Endothelial cell of umbilical vein (primary cell): Measurements from ENCODE around the gene UIMC1. TPM values are rescaled to one million over a fixed set of nuclear protein-coding genes. Genes with fewer than 3 reads are reported as not detected.

Source experiments
- BruUV-seq: library from RNA; stranded (reverse); fragments of 400-500 nt; replicated peaks from 2 replicates; lab custom pipeline; 2021; lab: Mats Ljungman, UMichigan
- CTCF ChIA-PET: fragments of 300-600, 350-600 bp; sonication (Branson Sonifier 250); formaldehyde crosslinking; loops from one replicate; lab custom pipeline; 2021; ENCODE audit warnings: antibody characterized with exemption, inconsistent platforms; lab: Charles Lee
- POLR2A ChIA-PET: fragments of 300-600, 350-600 bp; sonication (Branson Sonifier 250); formaldehyde crosslinking; loops from one replicate; lab custom pipeline; 2021; ENCODE audit warnings: antibody characterized with exemption, inconsistent platforms; lab: Charles Lee
- DNase-seq: peaks from one replicate; pipeline ENCODE4 v3.0.0-alpha.2; 2011; ENCODE audit warnings: low read depth, low spot score
- FAIRE-seq: peaks from 2 replicates; lab custom pipeline; 2011; peaks lifted over from hg19 to GRCh38; lab: Jason Lieb, UNC
- H2AFZ ChIP-seq: 2 replicates; pipeline ENCODE4 v1.6.0; 2012; ENCODE audit warnings: low read depth, low read length, control low read depth, inconsistent platforms
- H3K27ac ChIP-seq: 2 replicates; pipeline ENCODE4 v1.5.1; 2011; ENCODE audit warnings: low read depth, mild to moderate bottlenecking, control low read depth, low read length, moderate library complexity; ENCODE audit not compliant: insufficient read depth
- H3K27me3 ChIP-seq, 2 experiments: 2 replicates each; pipeline versions ENCODE4 v1.6.0 to v1.6.1; 2011; ENCODE audit warnings: low read length in 2 of 2, mixed read lengths in 1 of 2; ENCODE audit not compliant: control insufficient read depth in 2 of 2, insufficient read depth in 2 of 2
- H3K36me3 ChIP-seq, 2 experiments: 2 replicates in 1 of 2; 3 replicates in 1 of 2; pipeline ENCODE4 v1.5.1; 2011; ENCODE audit warnings: low read length in 2 of 2, mild to moderate bottlenecking in 1 of 2, moderate library complexity in 1 of 2; ENCODE audit not compliant: control insufficient read depth in 2 of 2, insufficient read depth in 2 of 2; ENCODE audit errors: extremely low read depth in 1 of 2
- H3K4me1 ChIP-seq: 3 replicates; pipeline ENCODE4 v1.5.1; 2011; ENCODE audit warnings: mild to moderate bottlenecking, low read length; ENCODE audit not compliant: control insufficient read depth, insufficient read depth; ENCODE audit errors: extremely low read depth
- H3K4me2 ChIP-seq: 2 replicates; pipeline ENCODE4 v1.6.1; 2011; ENCODE audit warnings: low read length, control low read depth, mixed read lengths; ENCODE audit not compliant: insufficient read depth
- H3K4me3 ChIP-seq, 3 experiments: fragments of 200-600 bp in 1 of 3; sonication (generic), shearing (Covaris generic) in 1 of 3; replicated peaks in 1 of 3; 2 replicates each; pipeline ENCODE4 v1.5.1; 2011 to 2016; ENCODE audit warnings: control low read depth in 3 of 3, low read length in 3 of 3, mild to moderate bottlenecking in 2 of 3, inconsistent platforms in 1 of 3, low read depth in 1 of 3, moderate library complexity in 1 of 3; ENCODE audit not compliant: insufficient read depth in 1 of 3
- H3K79me2 ChIP-seq: 2 replicates; pipeline ENCODE4 v1.6.0; 2012; ENCODE audit warnings: low read length, inconsistent platforms; ENCODE audit not compliant: control insufficient read depth, insufficient read depth
- H3K9ac ChIP-seq: replicated peaks from 2 replicates; pipeline ENCODE3; 2011; ENCODE audit warnings: low read length, control low read depth; ENCODE audit not compliant: insufficient read depth; ENCODE audit errors: extremely low read depth
- H3K9me1 ChIP-seq: replicated peaks from 3 replicates; pipeline ENCODE4 v1.6.0; 2011; ENCODE audit warnings: mild to moderate bottlenecking, low read length; ENCODE audit not compliant: control insufficient read depth, insufficient read depth; ENCODE audit errors: extremely low read depth
- H3K9me3 ChIP-seq: replicated peaks from 2 replicates; pipeline ENCODE4 v1.5.1; 2012; ENCODE audit warnings: low read length, inconsistent platforms; ENCODE audit not compliant: control insufficient read depth, insufficient read depth
- H4K20me1 ChIP-seq: replicated peaks from 2 replicates; pipeline ENCODE3; 2011; ENCODE audit warnings: mild to moderate bottlenecking, low read length; ENCODE audit not compliant: control insufficient read depth, insufficient read depth; ENCODE audit errors: extremely low read depth
- EZH2 ChIP-seq: IDR thresholded peaks from 2 replicates; pipeline ENCODE4 v1.6.1; 2012; ENCODE audit warnings: borderline replicate concordance, low read depth, mild to moderate bottlenecking, moderate library complexity, low read length, inconsistent platforms; ENCODE audit not compliant: severe bottlenecking
- FOS ChIP-seq: IDR thresholded peaks from 2 replicates; pipeline ENCODE4 v1.6.1; 2011; ENCODE audit warnings: mild to moderate bottlenecking, low read length, moderate library complexity, borderline replicate concordance; ENCODE audit not compliant: insufficient read depth
- GATA2 ChIP-seq: IDR thresholded peaks from 2 replicates; pipeline ENCODE4 v1.7.0; 2011; ENCODE audit warnings: low read depth, mild to moderate bottlenecking, moderate library complexity, mixed read lengths, low read length; ENCODE audit not compliant: insufficient read length, insufficient read depth
- JUN ChIP-seq: IDR thresholded peaks from 2 replicates; pipeline ENCODE4 v1.6.1; 2011; ENCODE audit warnings: borderline replicate concordance, low read depth; ENCODE audit not compliant: insufficient read length, insufficient read depth
- MAX ChIP-seq: IDR thresholded peaks from 2 replicates; pipeline ENCODE4 v1.6.1; 2011; ENCODE audit not compliant: insufficient read depth, insufficient read length
- MYC ChIP-seq: IDR thresholded peaks from one replicate; pipeline ENCODE4 v1.6.1; 2011; ENCODE audit warnings: mild to moderate bottlenecking, low read depth, low read length
- POLR2A ChIP-seq: IDR thresholded peaks from 2 replicates; pipeline ENCODE4 v1.6.1; 2012; ENCODE audit warnings: low read depth, mild to moderate bottlenecking, control low read depth, low read length
- POLR2AphosphoS5 ChIP-seq: IDR thresholded peaks from 2 replicates; pipeline ENCODE4 v1.6.1; 2012; ENCODE audit warnings: low read depth, mild to moderate bottlenecking, control low read depth, low read length, moderate library complexity; ENCODE audit not compliant: insufficient read depth
- dilution Hi-C: fragments of 300-500 bp; cut with MboI; formaldehyde crosslinking; loops from one replicate; pipeline ENCODE4 v1.15.0; 2019; ENCODE audit warnings: low sequenced_read_pairs; ENCODE audit not compliant: extremely low pct_ligation_motif_present
- intact Hi-C: fragments of 100-400 bp; cut with micrococcal nuclease; formaldehyde crosslinking; loops from one replicate; pipeline ENCODE4 v1.10.0; 2022
- polyA plus RNA-seq, 4 experiments: library from polyadenylated mRNA; depleted of rRNA in 3 of 4; stranded (reverse) in 3 of 4; unstranded in 1 of 4; fragments of >200 nt; gene quantifications; 2 replicates each; pipeline versions ENCODE4 v1.2.1 to v1.2.3, GENCODE V29; 2011 to 2012; ENCODE audit warnings: missing spikeins in 1 of 4
- total RNA-seq: library from RNA; stranded (reverse); gene quantifications from 2 replicates; pipeline ENCODE4 v1.2.3, GENCODE V29; 2021
- TF ChIP-seq, protein P1 (sequence below), 2 donors: IDR thresholded peaks; 1 replicate in 1 of 2; 2 replicates in 1 of 2; pipeline ENCODE4 v1.5.1; 2011; ENCODE audit warnings: low read length in 2 of 2, mild to moderate bottlenecking in 2 of 2, moderate library complexity in 2 of 2, control low read depth in 1 of 2, inconsistent platforms in 1 of 2, low read depth in 1 of 2; ENCODE audit not compliant: insufficient read depth in 1 of 2; ENCODE audit errors: extremely low read depth in 1 of 2

UIMC1 gene
- total and polyA plus RNA-seq, 2 donors (not counting 3 experiments of a cell fraction or from before 2014, with no cell fraction given) = 17.2 to 60.1 TPM

DNA sequence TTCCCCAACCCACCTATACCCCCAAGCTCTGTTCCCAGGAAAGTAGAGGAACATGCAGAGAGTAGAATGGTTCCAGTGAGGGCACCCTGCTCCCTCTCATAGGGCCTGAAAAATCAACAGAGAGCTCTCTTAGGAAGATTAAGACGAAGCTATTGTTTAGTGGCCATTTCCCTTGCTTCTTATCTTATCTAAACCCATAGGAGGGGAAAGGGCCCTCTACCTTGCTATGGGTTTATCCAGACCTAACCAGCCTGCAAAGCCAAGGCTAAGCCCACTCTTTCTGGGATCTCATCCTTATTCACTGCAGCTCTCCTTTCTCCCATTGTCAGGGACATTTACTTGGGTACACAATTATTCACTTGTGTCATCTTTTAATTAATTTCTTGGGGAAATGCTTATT, 68.1 kb downstream of the UIMC1 start:
- Histone ChIP-seq H3K27ac (no peak overlapping the region), H3K27me3 (no peaks in the 10 kb centered on the region), H3K79me2 (no peaks in the 10 kb centered on the region), H3K9me1 (no peaks in the 10 kb centered on the region), H3K9ac (no peak overlapping the region), H3K4me2 (no peak overlapping the region), H3K36me3 (peaks cover 13 to 20% of the 10 kb centered on the region in 2 experiments), H3K4me3 (no peak overlapping the region), H3K4me1 (no peaks in the 10 kb centered on the region), H2AFZ (no peak overlapping the region), H4K20me1 (no peaks in the 10 kb centered on the region), H3K9me3 (no peaks in the 10 kb centered on the region)
- no TSS peak for BruUV-seq
- FAIRE-seq (no peak), DNase-seq (no peak)
- ChIA-PET POLR2A (interaction anchor here (0.7 kb wide), 2 partner anchors 45 to 1038 kb away, joined by 5 to 15 read pairs; no protein-coding TSS in a partner anchor), CTCF (interaction anchor here (0.6 to 1.0 kb wide), 3 partner anchors 10 to 1206 kb away, joined by 3 read pairs; no protein-coding TSS in a partner anchor)
- dilution Hi-C loops = no loop called here
- TF ChIP-seq JUN = no peak
- TF ChIP-seq EZH2 = no peak
- intact Hi-C loops = no loop called here

DNA sequence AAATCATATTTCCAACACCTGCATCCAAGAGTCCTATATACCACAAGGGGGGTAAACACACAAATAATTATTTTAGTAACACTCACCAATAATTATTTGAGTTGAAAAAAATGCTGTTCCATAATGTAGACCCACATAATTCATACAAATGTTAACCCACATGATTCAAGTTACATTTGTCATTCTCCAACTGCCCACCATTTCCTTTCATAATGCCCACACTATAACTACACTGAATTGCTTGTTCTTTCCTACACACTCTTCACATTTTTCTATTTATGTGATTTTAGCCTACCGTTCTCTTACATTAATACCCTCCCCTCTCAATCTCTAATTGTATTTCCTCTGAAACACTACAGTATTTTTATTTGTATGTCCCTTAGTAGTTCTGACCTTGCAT, 71.6 kb downstream of the UIMC1 start:
- intact Hi-C loops (no loop called here), dilution Hi-C loops (no loop called here)
- no peaks in the 10 kb centered on the region for H4K20me1 ChIP-seq
- no peaks in the 10 kb centered on the region for H3K4me1 ChIP-seq
- ChIA-PET CTCF (no interaction called here), POLR2A (no interaction called here)
- no peak overlapping the region for H3K4me2 ChIP-seq
- no peak for FAIRE-seq
- H3K27me3 ChIP-seq = no peaks in the 10 kb centered on the region
- H3K79me2 ChIP-seq = no peaks in the 10 kb centered on the region
- peaks cover 5 to 25% of the 10 kb centered on the region in 2 experiments for H3K36me3 ChIP-seq
- no peak overlapping the region for H3K27ac ChIP-seq
- TF ChIP-seq, protein P1, sequence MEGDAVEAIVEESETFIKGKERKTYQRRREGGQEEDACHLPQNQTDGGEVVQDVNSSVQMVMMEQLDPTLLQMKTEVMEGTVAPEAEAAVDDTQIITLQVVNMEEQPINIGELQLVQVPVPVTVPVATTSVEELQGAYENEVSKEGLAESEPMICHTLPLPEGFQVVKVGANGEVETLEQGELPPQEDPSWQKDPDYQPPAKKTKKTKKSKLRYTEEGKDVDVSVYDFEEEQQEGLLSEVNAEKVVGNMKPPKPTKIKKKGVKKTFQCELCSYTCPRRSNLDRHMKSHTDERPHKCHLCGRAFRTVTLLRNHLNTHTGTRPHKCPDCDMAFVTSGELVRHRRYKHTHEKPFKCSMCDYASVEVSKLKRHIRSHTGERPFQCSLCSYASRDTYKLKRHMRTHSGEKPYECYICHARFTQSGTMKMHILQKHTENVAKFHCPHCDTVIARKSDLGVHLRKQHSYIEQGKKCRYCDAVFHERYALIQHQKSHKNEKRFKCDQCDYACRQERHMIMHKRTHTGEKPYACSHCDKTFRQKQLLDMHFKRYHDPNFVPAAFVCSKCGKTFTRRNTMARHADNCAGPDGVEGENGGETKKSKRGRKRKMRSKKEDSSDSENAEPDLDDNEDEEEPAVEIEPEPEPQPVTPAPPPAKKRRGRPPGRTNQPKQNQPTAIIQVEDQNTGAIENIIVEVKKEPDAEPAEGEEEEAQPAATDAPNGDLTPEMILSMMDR (IDR thresholded peaks at IDR 0.05; ENCODE audit: extremely low read depth in 1 of 2, insufficient read depth in 1 of 2, low read depth in 1 of 2, low read length in 2 of 2) = no peak
- TF ChIP-seq POLR2AphosphoS5 = no peak
- TF ChIP-seq JUN = no peak
- no peak for TF ChIP-seq MYC
- TF ChIP-seq MAX = no peak
- TF ChIP-seq FOS = no peak
- no peak for TF ChIP-seq POLR2A
- TF ChIP-seq GATA2 = no peak
- TF ChIP-seq EZH2 = no peak
- no TSS peak for BruUV-seq
- H3K9ac ChIP-seq = no peak overlapping the region
- no peak for DNase-seq
- no peaks in the 10 kb centered on the region for H3K9me3 ChIP-seq
- no peak overlapping the region for H2AFZ ChIP-seq
- H3K4me3 ChIP-seq = no peak overlapping the region
- no peaks in the 10 kb centered on the region for H3K9me1 ChIP-seq
